GM18508 (cell line): ENCODE data around the gene NAT14.
"Not testable (repeated sequence)": the region's sequence is repeated elsewhere in the genome, so short reads cannot be mapped to it uniquely, and the experiment has no call there.

Source experiments
- ATAC-seq: cut with Tn5 transposase; IDR thresholded peaks from one replicate; pipeline ENCODE4 v1.9.1; 2021; ENCODE audit warnings: moderate number of reproducible peaks; ENCODE audit not compliant: insufficient read depth, unreplicated experiment

The NAT14 gene

GRCh38 chr19:55485439-55486011 lies 537 bp downstream of the NAT14 start:
- ATAC-seq: no peak

GRCh38 chr19:55486043-55486970 lies 1.3 kb downstream of the NAT14 start:
- ATAC-seq: no peak

- ATAC-seq: no peak
These were observed 2.3 kb downstream of the NAT14 start for GRCh38 chr19:55486971-55487923.

GRCh38 chr19:55487924-55488687 lies 3.1 kb downstream of the NAT14 start, which contains the start of gene SSC5D:
SSC5D (plus strand) TSS chr19:55488436; CDS start chr19:55488590, 154 bp downstream.
- no peak for ATAC-seq

- no peak for ATAC-seq
These were observed 4.2 kb downstream of the NAT14 start for GRCh38 chr19:55488986-55489710.

- no peak for ATAC-seq
These were observed 4.9 kb downstream of the NAT14 start for GRCh38 chr19:55489711-55490477.

GRCh38 chr19:55490478-55491432 lies 5.8 kb downstream of the NAT14 start:
- no peak for ATAC-seq

- ATAC-seq: no peak
These were observed 6.8 kb downstream of the NAT14 start for GRCh38 chr19:55491546-55492360.

GRCh38 chr19:55492362-55492944 lies 7.5 kb downstream of the NAT14 start:
- no peak for ATAC-seq

- ATAC-seq: no peak
These were observed 8.2 kb downstream of the NAT14 start for GRCh38 chr19:55493052-55493644.

- ATAC-seq: no peak
These were observed 8.7 kb downstream of the NAT14 start for GRCh38 chr19:55493645-55494171.

- no peak for ATAC-seq
These were observed 9.3 kb downstream of the NAT14 start for GRCh38 chr19:55494172-55494761.

GRCh38 chr19:55495646-55496349 lies 10.8 kb downstream of the NAT14 start:
- ATAC-seq: no peak

- not testable (repeated sequence) for ATAC-seq
These were observed 11.8 kb downstream of the NAT14 start for GRCh38 chr19:55496820-55497219.
